ENCODE data around the gene RASGEF1C. TPM values are rescaled to one million over a fixed set of nuclear protein-coding genes. Genes with fewer than 3 reads are reported as not detected.

The RASGEF1C gene
- total RNA-seq (2014; rRNA removed; shearing (Covaris generic)), result 0.30 and 0.49 TPM in 2 replicates
- 5.2 TPM in 1 of 2 replicates, not detected in the other for polyA plus RNA-seq (2014; cell fraction: nucleus; rRNA removed)

GRCh38 chr5:180209137-180209581 lies at the start of gene RASGEF1C:
TSS of gene RASGEF1C (minus strand) at chr5:180209211. CDS start at chr5:180138052, 71,159 bp downstream.
- peak; percentile 62 for DNase-seq (ENCODE audit: extremely low read depth, low read depth)

GRCh38 chr5:180253036-180253824 lies 44.2 kb upstream of the RASGEF1C start:
- DNase-seq (ENCODE audit: extremely low read depth, low read depth), result no peak

GRCh38 chr5:180251887-180252286 lies 42.9 kb upstream of the RASGEF1C start:
- no peak for DNase-seq (ENCODE audit: extremely low read depth, low read depth)

GRCh38 chr5:180251141-180251540 lies 42.1 kb upstream of the RASGEF1C start:
- DNase-seq (ENCODE audit: extremely low read depth, low read depth), result no peak

GRCh38 chr5:180250329-180250728 lies 41.3 kb upstream of the RASGEF1C start:
- no peak for DNase-seq (ENCODE audit: extremely low read depth, low read depth)

- no peak for DNase-seq (ENCODE audit: extremely low read depth, low read depth)
Observed at GRCh38 chr5:180241600-180241999, 32.6 kb upstream of the RASGEF1C start.

- no peak for DNase-seq (ENCODE audit: extremely low read depth, low read depth)
Observed at GRCh38 chr5:180238631-180239030, 29.6 kb upstream of the RASGEF1C start.

GRCh38 chr5:180235846-180236245 lies 26.8 kb upstream of the RASGEF1C start:
- no peak for DNase-seq (ENCODE audit: extremely low read depth, low read depth)

GRCh38 chr5:180235077-180235476 lies 26.1 kb upstream of the RASGEF1C start:
- no peak for DNase-seq (ENCODE audit: extremely low read depth, low read depth)

- no peak for DNase-seq (ENCODE audit: extremely low read depth, low read depth)
Observed at GRCh38 chr5:180234271-180234670, 25.3 kb upstream of the RASGEF1C start.

- DNase-seq (ENCODE audit: extremely low read depth, low read depth), result no peak
Observed at GRCh38 chr5:180233729-180234128, 24.7 kb upstream of the RASGEF1C start.

GRCh38 chr5:180230017-180230416 lies 21.0 kb upstream of the RASGEF1C start:
- no peak for DNase-seq (ENCODE audit: extremely low read depth, low read depth)

- no peak for DNase-seq (ENCODE audit: extremely low read depth, low read depth)
Observed at GRCh38 chr5:180222056-180222455, 13.0 kb upstream of the RASGEF1C start.

- DNase-seq (ENCODE audit: extremely low read depth, low read depth), result no peak
Observed at GRCh38 chr5:180217797-180218196, 8.8 kb upstream of the RASGEF1C start.

- DNase-seq (ENCODE audit: extremely low read depth, low read depth), result no peak
Observed at GRCh38 chr5:180216646-180217171, 7.7 kb upstream of the RASGEF1C start.

- no peak for DNase-seq (ENCODE audit: extremely low read depth, low read depth)
Observed at GRCh38 chr5:180215783-180216630, 7.0 kb upstream of the RASGEF1C start.

GRCh38 chr5:180214870-180215770 lies 6.1 kb upstream of the RASGEF1C start:
- no peak for DNase-seq (ENCODE audit: extremely low read depth, low read depth)

- no peak for DNase-seq (ENCODE audit: extremely low read depth, low read depth)
Observed at GRCh38 chr5:180213657-180214207, 4.7 kb upstream of the RASGEF1C start.

GRCh38 chr5:180213256-180213600 lies 4.2 kb upstream of the RASGEF1C start:
- DNase-seq (ENCODE audit: extremely low read depth, low read depth), result no peak

Measured in NCI-H460 (cell line).